CD4-positive, alpha-beta memory T cell (primary cell): ENCODE data around the gene ECT2L. TPM values are rescaled to one million over a fixed set of nuclear protein-coding genes. Genes with fewer than 3 reads are reported as not detected.

Experiments
- CTCF ChIA-PET: fragments of 350-600 bp; sonication (Branson Sonifier 250); formaldehyde crosslinking; loops from one replicate; lab custom pipeline; 2021; ENCODE audit warnings: inconsistent platforms; ENCODE audit not compliant: partially characterized antibody; lab: Charles Lee
- POLR2A ChIA-PET: fragments of 350-600 bp; sonication (Branson Sonifier 250); formaldehyde crosslinking; loops from one replicate; lab custom pipeline; 2021; ENCODE audit not compliant: partially characterized antibody; lab: Charles Lee
- DNase-seq, 5 donors: peaks; one replicate each; pipeline versions ENCODE4 v3.0.0 to v3.0.0-alpha.2; 2020 to 2022; ENCODE audit warnings: mixed read lengths in 1 of 5
- H3K27ac ChIP-seq: one replicate; pipeline ENCODE4 v1.7.0; 2013; ENCODE audit warnings: low read depth, low read length
- H3K27me3 ChIP-seq: 2 replicates; pipeline ENCODE4 v1.7.0; 2013; ENCODE audit warnings: mild to moderate bottlenecking, low read length, moderate library complexity; ENCODE audit not compliant: insufficient read depth
- H3K36me3 ChIP-seq: 2 replicates; pipeline ENCODE4 v1.7.0; 2013; ENCODE audit warnings: mild to moderate bottlenecking, low read length, moderate library complexity; ENCODE audit not compliant: insufficient read depth
- H3K4me1 ChIP-seq: 2 replicates; pipeline ENCODE4 v1.7.0; 2013; ENCODE audit warnings: mild to moderate bottlenecking, low read length, moderate library complexity; ENCODE audit not compliant: insufficient read depth
- H3K4me3 ChIP-seq, 2 donors: one replicate each; pipeline ENCODE4 v1.7.0; 2013; ENCODE audit warnings: low read length in 2 of 2, mild to moderate bottlenecking in 1 of 2
- H3K9me3 ChIP-seq, 2 donors: one replicate each; pipeline ENCODE4 v1.7.0; 2013; ENCODE audit warnings: low read length in 2 of 2, control low read depth in 1 of 2; ENCODE audit not compliant: control insufficient read depth in 1 of 2
- H3K27ac Mint-ChIP-seq, 7 donors: one replicate each; pipeline ENCODE4 v1.8.0; 2020 to 2021; ENCODE audit warnings: mixed read lengths in 7 of 7, mild to moderate bottlenecking in 6 of 7, inconsistent platforms in 3 of 7, moderate library complexity in 3 of 7
- H3K27me3 Mint-ChIP-seq, 2 donors: one replicate each; pipeline ENCODE4 v1.8.0; 2020 to 2021; ENCODE audit warnings: mixed read lengths in 2 of 2
- H3K36me3 Mint-ChIP-seq, 2 donors: one replicate each; pipeline ENCODE4 v1.8.0; 2020 to 2021; ENCODE audit warnings: mixed read lengths in 2 of 2, inconsistent platforms in 1 of 2, mild to moderate bottlenecking in 1 of 2
- H3K4me1 Mint-ChIP-seq, 4 donors: one replicate each; pipeline ENCODE4 v1.8.0; 2020 to 2021; ENCODE audit warnings: mixed read lengths in 4 of 4, mild to moderate bottlenecking in 1 of 4
- H3K4me3 Mint-ChIP-seq, 8 donors: one replicate each; pipeline ENCODE4 v1.8.0; 2020 to 2021; ENCODE audit warnings: mixed read lengths in 8 of 8, mild to moderate bottlenecking in 7 of 8, moderate library complexity in 6 of 8, inconsistent platforms in 3 of 8
- H3K9me3 Mint-ChIP-seq, 8 donors: one replicate each; pipeline ENCODE4 v1.8.0; 2020 to 2021; ENCODE audit warnings: mixed read lengths in 8 of 8, mild to moderate bottlenecking in 5 of 8, inconsistent platforms in 3 of 8, moderate library complexity in 1 of 8
- intact Hi-C: fragments of 100-400 bp; cut with micrococcal nuclease; formaldehyde crosslinking; loops from one replicate; pipeline ENCODE4 v1.15.1; 2023
- polyA plus RNA-seq, 2 donors: library from polyadenylated mRNA; unstranded; fragments of 300-500 nt; fragmentation: Illumina TruSeq; gene quantifications; one replicate each; pipeline ENCODE4 v1.2.3, GENCODE V29; 2021
- total RNA-seq, 2 experiments: library from RNA; stranded (reverse); gene quantifications; one replicate each; pipeline ENCODE4 v1.2.3, GENCODE V29; 2021

ECT2L gene
- total and polyA plus RNA-seq, 4 experiments from 2014 or later: 0.13 TPM; not detected in 3

DNA sequence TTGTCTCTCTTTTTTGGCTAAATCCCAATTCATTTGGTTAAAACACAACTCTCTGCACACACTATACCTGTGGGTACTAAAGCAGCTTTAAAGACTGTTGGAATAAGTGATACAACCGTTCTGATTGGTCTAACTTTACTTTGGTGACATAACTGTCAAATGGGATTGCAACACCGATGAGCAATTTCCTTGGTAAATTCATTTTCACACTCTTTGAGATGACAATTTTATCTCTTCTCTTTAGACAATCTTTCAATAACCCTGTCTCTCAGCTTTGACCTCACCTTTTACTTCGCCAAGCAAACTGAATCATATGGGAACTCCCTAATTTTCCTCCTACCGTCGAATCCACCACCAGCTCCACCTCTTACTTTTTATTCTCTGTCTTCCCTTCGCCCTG is 60.8 kb downstream of the ECT2L start:
- ChIA-PET CTCF (no interaction called here), POLR2A (no interaction called here)
- no peak overlapping the region for H3K4me3 ChIP-seq
- intact Hi-C loops: no loop called here
- H3K4me1 Mint-ChIP-seq: no peaks in the 10 kb centered on the region
- H3K36me3 Mint-ChIP-seq: no peaks in the 10 kb centered on the region
- no peak overlapping the region for H3K27ac Mint-ChIP-seq
- H3K4me1 ChIP-seq: no peaks in the 10 kb centered on the region
- H3K27me3 ChIP-seq: no peaks in the 10 kb centered on the region
- no peak overlapping the region for H3K27ac ChIP-seq
- no peaks in the 10 kb centered on the region for H3K36me3 ChIP-seq
- peaks cover 8 to 10% of the 10 kb centered on the region in 2 donors for H3K27me3 Mint-ChIP-seq
- no peak overlapping the region for H3K4me3 Mint-ChIP-seq
- no peak for DNase-seq
- H3K9me3 Mint-ChIP-seq: no peaks in the 10 kb centered on the region
- H3K9me3 ChIP-seq: no peaks in the 10 kb centered on the region

DNA sequence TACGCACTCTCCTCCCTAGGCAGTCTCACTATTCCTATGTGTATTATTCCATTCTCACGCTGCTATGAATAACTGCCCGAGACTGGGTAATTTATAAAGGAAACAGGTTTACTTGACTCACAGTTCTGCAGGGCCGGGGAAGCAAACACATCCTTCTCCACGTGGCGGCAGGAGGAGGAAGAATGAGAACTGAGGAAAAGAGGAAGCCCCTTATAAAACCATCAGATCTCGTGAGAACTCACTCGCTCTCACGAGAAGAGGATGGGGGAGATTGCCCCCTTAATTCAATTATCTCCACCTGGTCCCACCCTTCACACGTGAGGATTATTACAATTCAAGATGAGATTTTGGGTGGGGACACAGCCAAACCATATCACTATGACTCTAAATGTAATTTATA is 61.9 kb downstream of the ECT2L start:
- H3K27me3 Mint-ChIP-seq: peaks cover 4 to 12% of the 10 kb centered on the region in 2 donors
- no peaks in the 10 kb centered on the region for H3K9me3 Mint-ChIP-seq
- Histone ChIP-seq H3K27ac (no peak overlapping the region), H3K4me3 (no peak overlapping the region), H3K4me1 (no peaks in the 10 kb centered on the region), H3K36me3 (no peaks in the 10 kb centered on the region), H3K9me3 (no peaks in the 10 kb centered on the region), H3K27me3 (no peaks in the 10 kb centered on the region)
- CTCF ChIA-PET: no interaction called here
- H3K4me1 Mint-ChIP-seq: no peaks in the 10 kb centered on the region
- no peak overlapping the region for H3K4me3 Mint-ChIP-seq
- H3K36me3 Mint-ChIP-seq: no peaks in the 10 kb centered on the region
- POLR2A ChIA-PET: no interaction called here
- no peak overlapping the region for H3K27ac Mint-ChIP-seq
- no peak for DNase-seq
- intact Hi-C loops: no loop called here

DNA sequence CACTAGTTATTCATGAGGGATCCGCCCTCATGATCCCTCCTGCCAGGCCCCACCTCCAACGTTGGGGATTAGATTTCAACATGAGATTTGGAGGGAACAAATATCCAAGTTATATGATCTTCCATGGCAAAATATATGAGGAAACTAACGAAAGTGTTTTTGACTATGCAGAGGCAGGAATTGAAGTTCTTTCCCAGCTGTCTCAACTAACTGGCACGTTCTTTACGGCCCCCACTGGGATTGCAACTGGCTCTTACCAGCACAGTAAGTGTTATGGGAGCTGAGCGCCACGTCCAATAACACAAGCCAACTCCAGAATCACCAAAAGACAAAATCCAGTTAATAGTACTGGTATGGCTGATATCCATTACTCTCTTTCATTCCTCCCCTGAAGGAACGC is 66.6 kb downstream of the ECT2L start:
- Mint-ChIP-seq H3K4me3 (no peak overlapping the region), H3K9me3 (no peaks in the 10 kb centered on the region), H3K27me3 (peaks cover 7 to 18% of the 10 kb centered on the region in 2 donors), H3K4me1 (no peaks in the 10 kb centered on the region), H3K36me3 (no peaks in the 10 kb centered on the region), H3K27ac (peak overlapping the region in 1 of 7 donors; percentile 9)
- no peaks in the 10 kb centered on the region for H3K4me1 ChIP-seq
- no peaks in the 10 kb centered on the region for H3K9me3 ChIP-seq
- H3K36me3 ChIP-seq: no peaks in the 10 kb centered on the region
- no peak overlapping the region for H3K27ac ChIP-seq
- intact Hi-C loops: no loop called here
- H3K27me3 ChIP-seq: no peaks in the 10 kb centered on the region
- POLR2A ChIA-PET: no interaction called here
- no peak overlapping the region for H3K4me3 ChIP-seq
- DNase-seq: no peak
- CTCF ChIA-PET: no interaction called here

DNA sequence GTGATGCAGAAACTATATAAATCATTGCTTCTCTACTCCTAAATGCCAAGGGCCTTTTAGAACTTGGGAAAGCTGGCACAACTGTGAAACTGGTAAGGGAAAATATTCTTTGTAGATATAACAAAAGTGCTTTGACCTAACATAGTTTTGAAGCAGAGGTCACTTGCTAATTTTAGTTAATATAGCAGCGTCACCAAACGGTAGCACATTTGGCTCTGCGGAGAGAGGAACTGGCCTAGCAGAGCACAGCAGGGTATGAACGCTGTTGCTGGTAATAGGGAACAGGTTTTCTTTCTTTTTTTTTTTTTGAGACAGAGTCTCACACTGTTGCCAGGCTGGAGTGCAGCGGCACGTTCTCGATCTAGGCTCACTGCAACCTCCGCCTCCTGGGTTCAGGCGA is 67.4 kb downstream of the ECT2L start:
- Mint-ChIP-seq H3K4me1 (no peaks in the 10 kb centered on the region), H3K27ac (no peak overlapping the region), H3K9me3 (no peaks in the 10 kb centered on the region), H3K4me3 (no peak overlapping the region), H3K27me3 (peaks cover 6 to 18% of the 10 kb centered on the region in 2 donors), H3K36me3 (no peaks in the 10 kb centered on the region)
- H3K4me1 ChIP-seq: no peaks in the 10 kb centered on the region
- H3K27ac ChIP-seq: no peak overlapping the region
- H3K4me3 ChIP-seq: no peak overlapping the region
- H3K9me3 ChIP-seq: no peaks in the 10 kb centered on the region
- no peaks in the 10 kb centered on the region for H3K36me3 ChIP-seq
- H3K27me3 ChIP-seq: no peaks in the 10 kb centered on the region
- intact Hi-C loops: no loop called here
- CTCF ChIA-PET: no interaction called here
- POLR2A ChIA-PET: no interaction called here
- DNase-seq: no peak

DNA sequence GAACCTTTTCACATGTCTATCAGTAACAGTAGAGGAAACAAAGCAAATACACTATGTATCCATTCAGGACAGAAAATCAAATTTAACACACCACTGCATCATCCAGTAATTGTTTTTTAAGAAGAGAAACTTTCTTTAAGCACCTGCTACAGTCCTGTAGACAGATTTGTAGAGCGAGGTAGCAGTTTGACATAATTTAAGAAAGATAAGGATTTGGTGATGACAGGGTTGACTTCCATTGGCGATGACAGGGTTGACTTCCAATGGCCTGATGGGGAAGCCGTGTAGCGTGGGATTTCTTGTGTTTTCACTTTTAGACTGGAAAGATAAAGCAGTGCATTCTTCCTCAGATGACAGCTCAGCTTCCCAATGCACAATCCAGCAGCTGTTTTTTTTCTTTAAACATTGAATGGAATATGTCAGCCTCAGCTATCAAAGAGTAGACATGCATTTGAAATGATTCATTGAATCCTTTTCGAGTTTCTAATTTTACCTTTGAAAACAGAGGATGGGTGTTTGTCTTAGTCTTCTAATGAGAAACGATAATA is 68.5 kb downstream of the ECT2L start:
- Mint-ChIP-seq H3K27ac (no peak overlapping the region), H3K27me3 (peaks cover 6 to 20% of the 10 kb centered on the region in 2 donors), H3K36me3 (no peaks in the 10 kb centered on the region), H3K4me1 (no peaks in the 10 kb centered on the region), H3K4me3 (no peak overlapping the region), H3K9me3 (peaks cover 0 to 2% (median 0%) of the 10 kb centered on the region in 8 donors)
- ChIA-PET CTCF (no interaction called here), POLR2A (no interaction called here)
- no peak overlapping the region for H3K27ac ChIP-seq
- no peak overlapping the region for H3K4me3 ChIP-seq
- H3K36me3 ChIP-seq: no peaks in the 10 kb centered on the region
- intact Hi-C loops: no loop called here
- H3K27me3 ChIP-seq: no peaks in the 10 kb centered on the region
- no peaks in the 10 kb centered on the region for H3K4me1 ChIP-seq
- H3K9me3 ChIP-seq: no peaks in the 10 kb centered on the region
- no peak for DNase-seq

DNA sequence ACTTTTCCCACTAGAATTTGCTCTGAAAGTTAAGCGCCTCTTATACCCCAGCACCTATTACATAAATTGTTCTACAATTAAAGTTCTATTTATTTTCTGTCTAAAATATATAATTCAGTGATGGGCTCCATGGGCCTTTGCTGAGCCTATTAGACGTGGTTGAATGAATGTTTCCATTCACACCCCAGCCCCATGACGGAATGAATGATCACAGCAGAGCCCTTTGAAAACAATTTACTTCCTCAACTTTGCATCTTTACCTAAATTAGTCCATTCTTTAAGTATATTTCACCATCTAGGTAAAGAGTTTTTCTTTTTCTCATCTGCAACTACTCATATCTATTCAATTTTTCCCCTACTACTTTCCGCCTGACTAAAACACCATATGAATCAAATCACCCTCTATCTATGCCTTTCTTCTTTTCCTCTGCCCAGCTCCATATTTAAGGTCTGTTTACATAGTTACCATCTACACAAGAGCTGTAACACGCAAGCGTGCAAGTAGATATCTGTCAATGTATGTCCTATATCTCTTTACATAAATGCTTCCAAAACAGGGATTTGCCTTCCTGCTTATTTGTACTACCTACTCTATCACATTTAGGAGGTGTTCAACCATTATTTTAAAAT is 69.7 kb downstream of the ECT2L start:
- intact Hi-C loops: no loop called here
- H3K27me3 ChIP-seq: no peaks in the 10 kb centered on the region
- ChIA-PET POLR2A (no interaction called here), CTCF (no interaction called here)
- H3K9me3 ChIP-seq: no peaks in the 10 kb centered on the region
- no peak overlapping the region for H3K4me3 ChIP-seq
- Mint-ChIP-seq H3K27me3 (peaks cover 6 to 23% of the 10 kb centered on the region in 2 donors), H3K9me3 (peaks cover 0 to 2% (median 0%) of the 10 kb centered on the region in 8 donors), H3K4me3 (no peak overlapping the region), H3K36me3 (no peaks in the 10 kb centered on the region), H3K27ac (no peak overlapping the region), H3K4me1 (no peaks in the 10 kb centered on the region)
- no peaks in the 10 kb centered on the region for H3K4me1 ChIP-seq
- H3K27ac ChIP-seq: no peak overlapping the region
- no peak for DNase-seq
- no peaks in the 10 kb centered on the region for H3K36me3 ChIP-seq

DNA sequence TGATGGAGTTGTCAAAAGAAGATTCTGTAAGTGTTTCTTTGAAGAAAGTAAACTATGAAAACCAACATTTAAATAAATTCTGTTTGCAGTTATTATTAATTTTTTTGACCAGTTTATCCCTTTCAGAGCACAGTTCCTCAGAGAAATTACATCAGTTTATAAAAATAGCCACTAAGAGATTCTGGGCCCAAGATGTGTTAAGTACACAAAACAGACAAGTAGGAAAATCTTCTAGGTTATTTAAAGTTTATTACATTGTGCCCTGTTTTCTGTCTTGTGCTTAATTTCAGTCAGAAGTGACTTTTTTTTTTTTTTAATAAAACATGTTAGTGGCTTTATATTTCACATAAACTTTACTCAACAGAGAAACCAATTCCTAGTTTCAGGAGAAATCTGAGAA is 72.3 kb downstream of the ECT2L start:
- Histone ChIP-seq H3K36me3 (no peaks in the 10 kb centered on the region), H3K9me3 (no peaks in the 10 kb centered on the region), H3K27me3 (no peaks in the 10 kb centered on the region), H3K4me3 (no peak overlapping the region), H3K4me1 (no peaks in the 10 kb centered on the region), H3K27ac (no peak overlapping the region)
- H3K4me3 Mint-ChIP-seq: no peak overlapping the region
- H3K9me3 Mint-ChIP-seq: peaks cover 0 to 2% (median 0%) of the 10 kb centered on the region in 8 donors
- ChIA-PET CTCF (no interaction called here), POLR2A (no interaction called here)
- peaks cover 6 to 13% of the 10 kb centered on the region in 2 donors for H3K27me3 Mint-ChIP-seq
- intact Hi-C loops: no loop called here
- H3K36me3 Mint-ChIP-seq: no peaks in the 10 kb centered on the region
- H3K27ac Mint-ChIP-seq: peak overlapping the region in 1 of 7 donors; percentile 9
- H3K4me1 Mint-ChIP-seq: no peaks in the 10 kb centered on the region
- no peak for DNase-seq
